SK-N-SH treated with all-trans-retinoic acid at 6 μM for 48 hours (cell line): Measurements from ENCODE around the gene PPIL1.

Experiments
- ARNTL ChIP-seq: fragments of 450-650 bp; formaldehyde crosslinking; IDR thresholded peaks from 2 replicates; pipeline ENCODE4 v1.5.0; 2020; ENCODE audit warnings: low read depth, mild to moderate bottlenecking, moderate library complexity, borderline replicate concordance
- OSR1 ChIP-seq: fragments of 250-450 bp; sonication (Bioruptor Pico); IDR thresholded peaks from 2 replicates; pipeline ENCODE4 v1.8.0; 2022; ENCODE audit warnings: moderate library complexity, mild to moderate bottlenecking, inconsistent platforms
- SNAI2 ChIP-seq: fragments of 250-450 bp; sonication (Bioruptor Pico); IDR thresholded peaks from 2 replicates; pipeline ENCODE4 v1.5.0; 2020; ENCODE audit warnings: mild to moderate bottlenecking, moderate library complexity
- TCF4 ChIP-seq: fragments of 250-450 bp; sonication (Bioruptor Pico); IDR thresholded peaks from 2 replicates; pipeline ENCODE4 v1.8.0; 2021; ENCODE audit warnings: mild to moderate bottlenecking, moderate library complexity, borderline replicate concordance
- TF ChIP-seq, protein P1 (sequence below): fragments of 250-450 bp; sonication (Bioruptor Pico); IDR thresholded peaks from 2 replicates; pipeline ENCODE4 v1.5.1; 2020; ENCODE audit warnings: low read depth, mild to moderate bottlenecking, moderate library complexity

DNA sequence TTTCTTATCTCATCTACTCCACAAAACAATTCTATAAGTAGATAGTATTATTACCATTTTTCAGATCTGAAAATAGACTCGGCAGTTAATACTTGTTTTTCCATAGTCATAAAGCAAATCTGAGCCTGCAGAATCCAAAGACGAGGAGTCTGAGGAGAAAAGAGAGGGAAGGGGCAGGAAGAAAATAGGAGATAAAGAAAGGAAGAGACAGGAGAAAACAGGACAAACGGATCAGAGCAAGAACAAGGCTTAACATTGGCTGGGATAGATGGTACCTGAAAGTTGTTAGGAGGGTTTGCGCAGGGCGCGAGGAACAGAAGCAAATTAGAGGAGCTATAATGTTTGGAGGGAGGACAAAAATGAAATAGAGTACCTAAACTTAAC lies 639 bp upstream of the PPIL1 start:
- no peak for TF ChIP-seq TCF4
- TF ChIP-seq, protein P1, sequence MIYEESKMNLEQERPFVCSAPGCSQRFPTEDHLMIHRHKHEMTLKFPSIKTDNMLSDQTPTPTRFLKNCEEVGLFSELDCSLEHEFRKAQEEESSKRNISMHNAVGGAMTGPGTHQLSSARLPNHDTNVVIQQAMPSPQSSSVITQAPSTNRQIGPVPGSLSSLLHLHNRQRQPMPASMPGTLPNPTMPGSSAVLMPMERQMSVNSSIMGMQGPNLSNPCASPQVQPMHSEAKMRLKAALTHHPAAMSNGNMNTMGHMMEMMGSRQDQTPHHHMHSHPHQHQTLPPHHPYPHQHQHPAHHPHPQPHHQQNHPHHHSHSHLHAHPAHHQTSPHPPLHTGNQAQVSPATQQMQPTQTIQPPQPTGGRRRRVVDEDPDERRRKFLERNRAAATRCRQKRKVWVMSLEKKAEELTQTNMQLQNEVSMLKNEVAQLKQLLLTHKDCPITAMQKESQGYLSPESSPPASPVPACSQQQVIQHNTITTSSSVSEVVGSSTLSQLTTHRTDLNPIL (CRISPR knock-in tag), result no peak
- no peak for TF ChIP-seq OSR1 (CRISPR knock-in tag)
- no peak for TF ChIP-seq ARNTL
- TF ChIP-seq SNAI2 (CRISPR knock-in tag), result no peak
